K562 (cell line): Measurements from ENCODE around the gene DNAJC17. TPM values are rescaled to one million over a fixed set of nuclear protein-coding genes. Genes with fewer than 3 reads are reported as not detected.

Experiments
- ATF3 ChIP-seq, 2 experiments: fragments of 450-650 bp in 1 of 2; sonication (generic) in 1 of 2; formaldehyde crosslinking in 1 of 2; IDR thresholded peaks in 1 of 2; conservative IDR thresholded peaks in 1 of 2; 2 replicates each; pipeline versions ENCODE4 v1.6.1 to v1.8.1; 2016 to 2023; ENCODE audit warnings: mild to moderate bottlenecking in 2 of 2, moderate library complexity in 2 of 2, inconsistent platforms in 1 of 2, missing genetic modification reagents in 1 of 2
- CBX3 ChIP-seq, 2 experiments: IDR thresholded peaks; 1 replicate in 1 of 2; 2 replicates in 1 of 2; pipeline ENCODE4 v1.6.1; 2012; ENCODE audit warnings: inconsistent platforms in 2 of 2, low read length in 2 of 2, borderline replicate concordance in 1 of 2, control low read depth in 1 of 2
- CBX8 ChIP-seq: fragments of 200-600 bp; sonication (generic); IDR thresholded peaks from 2 replicates; pipeline ENCODE4 v1.6.1; 2012; ENCODE audit warnings: borderline replicate concordance, mixed run types, low read depth, mild to moderate bottlenecking, moderate library complexity, mixed read lengths, low read length, control low read depth, inconsistent platforms; ENCODE audit not compliant: poor library complexity, severe bottlenecking; ENCODE audit errors: extremely low read depth
- CUX1 ChIP-seq: fragments of 200-800 bp; sonication (Bioruptor generic); IDR thresholded peaks from 2 replicates; pipeline ENCODE4 v1.6.1; 2016; ENCODE audit warnings: missing genetic modification characterization, missing compliant biosample characterization
- DPF2 ChIP-seq: fragments of 450-650 bp; IDR thresholded peaks from 2 replicates; pipeline ENCODE4 v1.6.1; 2016
- E2F6 ChIP-seq, 2 experiments: IDR thresholded peaks; 2 replicates each; pipeline ENCODE4 v1.6.1; 2011; ENCODE audit warnings: borderline replicate concordance in 1 of 2, control low read depth in 1 of 2, low read depth in 1 of 2, low read length in 1 of 2, mild to moderate bottlenecking in 1 of 2, mixed read lengths in 1 of 2, moderate library complexity in 1 of 2; ENCODE audit not compliant: insufficient read depth in 1 of 2, insufficient read length in 1 of 2, poor library complexity in 1 of 2, severe bottlenecking in 1 of 2; ENCODE audit errors: extremely low read depth in 1 of 2
- MAX ChIP-seq: sonication (generic); formaldehyde crosslinking; IDR thresholded peaks from 2 replicates; pipeline ENCODE4 v1.9.0; 2022; ENCODE audit warnings: mild to moderate bottlenecking, missing genetic modification reagents
- MNT ChIP-seq, 2 experiments: fragments of 450-650 bp; conservative IDR thresholded peaks; 2 replicates each; pipeline ENCODE4 v1.6.1; 2017; ENCODE audit warnings: mild to moderate bottlenecking in 2 of 2, moderate library complexity in 2 of 2
- RCOR1 ChIP-seq, 2 experiments: IDR thresholded peaks; 2 replicates each; pipeline ENCODE4 v1.6.1; 2012; ENCODE audit warnings: low read depth in 2 of 2, low read length in 2 of 2, borderline replicate concordance in 1 of 2, improper control_type of control experiment in 1 of 2
- TCF3 ChIP-seq: sonication (generic); formaldehyde crosslinking; IDR thresholded peaks from 2 replicates; pipeline ENCODE4 v1.4.0; 2020; ENCODE audit warnings: mild to moderate bottlenecking, missing genetic modification reagents
- UBTF ChIP-seq, 2 experiments: IDR thresholded peaks; 2 replicates each; pipeline ENCODE4 v1.6.1; 2012; ENCODE audit warnings: improper control_type of control experiment in 2 of 2, low read depth in 2 of 2, low read length in 2 of 2, borderline replicate concordance in 1 of 2
- ZNF224 ChIP-seq: sonication (generic); formaldehyde crosslinking; IDR thresholded peaks from 2 replicates; pipeline ENCODE4 v1.8.0; 2022; ENCODE audit warnings: mild to moderate bottlenecking, missing genetic modification reagents
- ZNF668 ChIP-seq: fragments of 250-450 bp; sonication (Bioruptor Pico); IDR thresholded peaks from 2 replicates; pipeline ENCODE4 v1.8.0; 2022; ENCODE audit warnings: mild to moderate bottlenecking, inconsistent platforms
- polyA plus RNA-seq, 8 experiments: library from polyadenylated mRNA; depleted of rRNA in 4 of 8; stranded (reverse) in 5 of 8; unstranded in 3 of 8; fragments of >200 nt; fragmentation: Nextera tagmentation in 2 of 8; fragmentation: Illumina TruSeq in 1 of 8; extraction: Ambion mirVana in 2 of 8; extraction: Trizol in 1 of 8; gene quantifications; 2 replicates each; pipeline versions ENCODE4 v1.2.1 to v1.2.3, GENCODE V29; 2011 to 2014; ENCODE audit warnings: inconsistent platforms in 1 of 8, missing spikeins in 1 of 8
- total RNA-seq, 7 experiments: library from RNA; depleted of rRNA in 6 of 7; stranded (reverse); fragments of >200 nt in 6 of 7; fragmentation: Illumina TruSeq in 2 of 7; extraction: Trizol in 2 of 7; gene quantifications; 2 replicates each; pipeline versions ENCODE4 v1.2.1 to v1.2.3, GENCODE V29; 2011 to 2021; ENCODE audit warnings: low replicate concordance in 1 of 7

The DNAJC17 gene
- total and polyA plus RNA-seq, 9 of the 15 experiments (the other 6 are each of a cell fraction or from before 2014, with no cell fraction given): 2.4 to 79.4 (median 44.2) TPM

- TF ChIP-seq E2F6 (IDR thresholded peaks at IDR 0.05; ENCODE audit: borderline replicate concordance in 1 of 2, extremely low read depth in 1 of 2, insufficient read depth in 1 of 2, insufficient read length in 1 of 2, low read depth in 1 of 2, low read length in 1 of 2, poor library complexity in 1 of 2, severe bottlenecking in 1 of 2) (peak in 1 of 2 experiments; percentile 80), ZNF668 (CRISPR knock-in tag) (no peak), RCOR1 (IDR thresholded peaks at IDR 0.05; ENCODE audit: borderline replicate concordance in 1 of 2, low read depth in 2 of 2, low read length in 2 of 2) (peak in 1 of 2 experiments; percentile 27; a peak in 1 of 4 replicates), CBX3 (IDR thresholded peaks at IDR 0.05; ENCODE audit: borderline replicate concordance in 1 of 2, low read length in 2 of 2) (peak in 1 of 2 experiments; percentile 14; a peak in 1 of 3 replicates), CUX1 (no peak), UBTF (IDR thresholded peaks at IDR 0.05; ENCODE audit: borderline replicate concordance in 1 of 2, low read depth in 2 of 2, low read length in 2 of 2) (peak; percentile 86 to 96; a peak in 3 of 4 replicates), MNT (conservative IDR thresholded peaks at IDR 0.05) (0 out of 4 replicates have a peak, but pooled peaks of 1 of the 2 experiments have one; percentile 32), MAX (CRISPR knock-in tag) (peak; percentile 88), DPF2 (peak; percentile 84), TCF3 (CRISPR knock-in tag) (peak; percentile 82), ZNF224 (CRISPR knock-in tag) (no peak), CBX8 (no peak), ATF3 (IDR thresholded peaks at IDR 0.05) (peak; percentile 52; the same call in 1 of the 2 replicates), ATF3 (CRISPR knock-in tag; conservative IDR thresholded peaks at IDR 0.05) (no peak)
These were observed 55.5 kb downstream of the DNAJC17 start (continued) for GRCh38 chr15:40751745-40752144.
